Mesothelial cell of epicardium (in vitro differentiated cells): ENCODE measurements around the gene FCHSD2. TPM values are rescaled to one million over a fixed set of nuclear protein-coding genes. Genes with fewer than 3 reads are reported as not detected.

ENCODE experiments used
- DNase-seq, 2 experiments: peaks; one replicate each; pipeline ENCODE4 v3.0.0; 2021; ENCODE audit warnings: low spot score in 2 of 2; ENCODE audit not compliant: unreplicated experiment in 2 of 2
- H3K27ac Mint-ChIP-seq: 2 replicates; pipeline ENCODE4 v1.8.0; 2021; ENCODE audit warnings: mixed read lengths
- H3K27me3 Mint-ChIP-seq: 2 replicates; pipeline ENCODE4 v1.8.0; 2021; ENCODE audit warnings: low read depth, mixed read lengths
- H3K36me3 Mint-ChIP-seq: 2 replicates; pipeline ENCODE4 v1.8.0; 2021; ENCODE audit warnings: mixed read lengths
- H3K4me1 Mint-ChIP-seq: 2 replicates; pipeline ENCODE4 v1.8.0; 2021; ENCODE audit warnings: mixed read lengths
- H3K4me3 Mint-ChIP-seq: 2 replicates; pipeline ENCODE4 v1.8.0; 2021; ENCODE audit warnings: mild to moderate bottlenecking, moderate library complexity, mixed read lengths
- H3K9me3 Mint-ChIP-seq: 2 replicates; pipeline ENCODE4 v1.8.0; 2021; ENCODE audit warnings: mixed read lengths
- CTCF ChIP-seq: fragments of 200-600 bp; sonication (generic); IDR thresholded peaks from one replicate; pipeline ENCODE4 v1.5.0; 2021; ENCODE audit warnings: antibody characterized with exemption; ENCODE audit not compliant: unreplicated experiment
- total RNA-seq: library from RNA; stranded (reverse); gene quantifications from 3 replicates; pipeline ENCODE4 v1.2.1, GENCODE V29; 2021

Gene FCHSD2
- total RNA-seq, 1 donor from 2014 or later: 33.8 TPM

GRCh38 chr11:72965672-72966071 lies 176.4 kb downstream of the FCHSD2 start:
- no peak for DNase-seq
- H3K4me3 Mint-ChIP-seq: no peak overlapping the region
- H3K27ac Mint-ChIP-seq: no peak overlapping the region
- H3K36me3 Mint-ChIP-seq: peaks cover 5% of the 10 kb centered on the region
- no peaks in the 10 kb centered on the region for H3K9me3 Mint-ChIP-seq
- no peak for TF ChIP-seq CTCF
- H3K27me3 Mint-ChIP-seq: no peaks in the 10 kb centered on the region
- peaks cover 17% of the 10 kb centered on the region for H3K4me1 Mint-ChIP-seq

- Mint-ChIP-seq H3K9me3 (no peaks in the 10 kb centered on the region), H3K27ac (no peak overlapping the region), H3K4me1 (no peaks in the 10 kb centered on the region), H3K27me3 (no peaks in the 10 kb centered on the region), H3K4me3 (no peak overlapping the region), H3K36me3 (peaks cover 10% of the 10 kb centered on the region)
- no peak for TF ChIP-seq CTCF
- DNase-seq: no peak
Observed at GRCh38 chr11:72962717-72963116, 179.4 kb downstream of the FCHSD2 start.

- Mint-ChIP-seq H3K4me1 (no peaks in the 10 kb centered on the region), H3K9me3 (peaks cover 4% of the 10 kb centered on the region), H3K27ac (no peak overlapping the region), H3K36me3 (peaks cover 12% of the 10 kb centered on the region), H3K4me3 (no peak overlapping the region), H3K27me3 (no peaks in the 10 kb centered on the region)
- TF ChIP-seq CTCF: no peak
- no peak for DNase-seq
Observed at GRCh38 chr11:72962084-72962483, 180.0 kb downstream of the FCHSD2 start.

GRCh38 chr11:72959998-72960731 lies 182.0 kb downstream of the FCHSD2 start:
- no peak overlapping the region for H3K27ac Mint-ChIP-seq
- H3K4me1 Mint-ChIP-seq: no peaks in the 10 kb centered on the region
- H3K36me3 Mint-ChIP-seq: peaks cover 9% of the 10 kb centered on the region
- DNase-seq: no peak
- peaks cover 4% of the 10 kb centered on the region for H3K9me3 Mint-ChIP-seq
- TF ChIP-seq CTCF: no peak
- H3K4me3 Mint-ChIP-seq: no peak overlapping the region
- H3K27me3 Mint-ChIP-seq: no peaks in the 10 kb centered on the region

- Mint-ChIP-seq H3K27ac (no peak overlapping the region), H3K27me3 (no peaks in the 10 kb centered on the region), H3K9me3 (peaks cover 4% of the 10 kb centered on the region), H3K36me3 (peaks cover 9% of the 10 kb centered on the region), H3K4me3 (no peak overlapping the region), H3K4me1 (no peaks in the 10 kb centered on the region)
- TF ChIP-seq CTCF: no peak
- DNase-seq: no peak
Observed at GRCh38 chr11:72958791-72959190, 183.3 kb downstream of the FCHSD2 start.
